ENCODE data around the gene LRP6.

DNA sequence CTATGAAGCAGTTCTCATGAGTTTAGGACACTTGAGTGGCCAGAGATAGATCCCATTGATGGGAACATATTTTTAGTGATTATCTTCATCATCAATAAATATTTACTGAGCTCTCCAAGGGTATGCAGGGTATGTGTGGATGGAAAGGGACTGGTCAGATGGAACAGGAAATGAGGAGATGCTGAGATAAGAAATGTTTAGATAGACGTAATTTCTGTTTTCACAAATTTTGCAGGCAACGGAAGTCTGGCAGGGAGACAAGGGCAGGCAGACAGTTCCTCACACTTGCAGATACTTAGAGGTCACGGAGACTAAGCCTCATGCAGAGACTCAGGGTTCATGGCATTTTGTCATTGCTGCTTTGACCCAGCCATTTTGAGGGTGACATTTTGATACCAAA is 171.8 kb downstream of the LRP6 start:
- TF ChIP-seq CTCF (IDR thresholded peaks at IDR 0.05), result no peak
- TF ChIP-seq POLR2A (IDR thresholded peaks at IDR 0.05), result no peak
